BLaER1 (cell line): ENCODE data around the gene TMEM121B.

ENCODE experiments used
- H3K27ac ChIP-seq: shearing (Covaris generic); formaldehyde crosslinking; 2 replicates; pipeline ENCODE4 v1.8.1; 2022
- H3K27me3 ChIP-seq: shearing (Covaris generic); formaldehyde crosslinking; 2 replicates; pipeline ENCODE4 v1.8.1; 2022
- H3K36me3 ChIP-seq: shearing (Covaris generic); formaldehyde crosslinking; 2 replicates; pipeline ENCODE4 v1.8.1; 2022
- H3K4me1 ChIP-seq: shearing (Covaris generic); formaldehyde crosslinking; 2 replicates; pipeline ENCODE4 v1.8.1; 2022
- H3K4me2 ChIP-seq: shearing (Covaris generic); formaldehyde crosslinking; 2 replicates; pipeline ENCODE4 v1.8.1; 2022
- H3K4me3 ChIP-seq: shearing (Covaris generic); formaldehyde crosslinking; 2 replicates; pipeline ENCODE4 v1.8.1; 2022
- H3K9ac ChIP-seq: shearing (Covaris generic); formaldehyde crosslinking; 2 replicates; pipeline ENCODE4 v1.8.1; 2022
- H3K9me3 ChIP-seq: shearing (Covaris generic); formaldehyde crosslinking; 2 replicates; pipeline ENCODE4 v1.8.1; 2022
- H4K20me1 ChIP-seq: shearing (Covaris generic); formaldehyde crosslinking; 2 replicates; pipeline ENCODE4 v1.8.1; 2022
- Cebpa-rat ChIP-seq: shearing (Covaris generic); IDR thresholded peaks from 2 replicates; pipeline ENCODE4 v1.8.1; 2022

Gene TMEM121B

DNA sequence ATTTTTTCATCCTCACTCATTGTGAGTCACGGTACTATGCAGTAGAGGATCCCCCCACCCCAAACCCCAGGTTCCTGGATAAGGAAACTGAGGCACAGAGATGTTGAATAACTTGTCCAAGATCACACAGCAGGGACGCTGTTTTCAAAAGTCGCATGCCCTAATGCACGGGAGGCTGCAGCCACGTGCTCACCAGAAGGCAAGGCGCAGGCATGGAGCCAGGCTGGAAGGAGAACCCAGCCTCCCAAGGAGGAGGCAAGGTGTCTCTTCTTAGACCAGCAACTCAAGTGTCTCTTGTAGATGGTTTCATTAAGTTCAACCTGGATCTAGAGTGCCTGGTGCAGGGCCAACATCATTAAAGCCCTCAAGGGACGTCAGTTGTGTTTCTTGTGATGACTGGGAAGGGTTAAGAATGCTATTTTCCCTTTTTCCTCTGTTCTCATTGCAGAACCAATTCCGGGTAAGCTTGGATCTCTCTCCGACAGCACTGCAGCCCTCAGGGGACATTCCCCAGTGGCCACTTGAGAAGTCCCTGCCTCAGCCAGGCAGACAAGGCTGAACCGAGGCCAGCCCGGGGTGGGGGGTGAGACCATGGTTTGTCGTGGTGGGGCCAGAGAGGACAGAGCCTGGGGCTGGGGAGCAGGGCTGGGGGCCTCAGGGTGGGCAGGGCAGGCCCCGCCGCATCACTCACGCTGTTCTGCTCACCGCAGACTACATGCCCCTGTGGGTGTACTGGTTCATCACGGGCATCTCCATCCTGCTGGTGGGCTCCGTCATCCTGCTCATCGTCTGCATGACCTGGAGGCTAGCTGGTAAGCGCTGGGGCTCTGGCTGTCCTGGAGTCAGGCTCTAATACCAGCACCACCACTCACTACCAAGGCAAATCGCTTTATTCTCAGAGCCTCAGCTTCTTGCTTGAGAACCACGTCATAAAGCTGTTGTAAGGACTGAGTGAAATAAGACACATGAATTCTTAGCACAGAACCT, 15.7 kb downstream of the TMEM121B start:
- peak overlapping the region; percentile 69; the same call in 1 of the 2 replicates for H3K4me2 ChIP-seq
- H3K9ac ChIP-seq = no peak overlapping the region
- peaks cover 92% of the 10 kb centered on the region for H3K36me3 ChIP-seq

DNA sequence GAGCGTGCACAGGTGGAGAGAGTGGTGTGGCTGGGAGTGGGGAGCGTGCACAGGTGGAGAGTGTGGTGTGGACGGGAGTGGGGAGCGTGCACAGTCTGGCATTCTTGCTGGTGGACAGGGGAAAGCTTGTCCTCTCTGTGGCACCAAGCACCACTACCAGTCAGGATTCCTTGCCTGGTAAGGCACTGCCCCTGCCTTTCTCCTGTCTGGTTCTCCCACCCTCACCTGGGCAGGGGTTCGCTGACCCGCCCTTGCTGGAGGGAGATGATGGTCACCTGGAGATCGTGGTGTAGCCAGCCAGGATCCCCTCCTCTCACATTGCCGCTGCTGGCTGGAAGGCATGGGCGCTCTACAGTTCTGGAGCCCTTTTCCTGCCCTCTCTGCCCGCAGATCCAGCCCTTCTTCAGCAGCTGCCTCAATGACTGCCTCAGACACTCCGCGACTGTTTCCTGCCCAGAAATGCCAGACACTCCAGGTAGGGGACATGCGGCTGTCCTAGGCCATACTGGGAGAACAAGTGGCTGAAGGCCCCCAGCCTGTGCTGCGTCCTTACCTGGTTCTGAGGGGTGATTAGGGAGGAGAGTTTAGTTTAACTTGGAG, 16.7 kb downstream of the TMEM121B start:
- H3K9me3 ChIP-seq = no peaks in the 10 kb centered on the region
- H3K9ac ChIP-seq = no peak overlapping the region
- H3K4me1 ChIP-seq = peaks cover 28% of the 10 kb centered on the region
- H3K4me2 ChIP-seq = no peak overlapping the region
- peaks cover 92% of the 10 kb centered on the region for H3K36me3 ChIP-seq
- no peaks in the 10 kb centered on the region for H3K27me3 ChIP-seq
- H4K20me1 ChIP-seq = peaks cover 57% of the 10 kb centered on the region
- TF ChIP-seq Cebpa-rat = no peak
- H3K27ac ChIP-seq = no peak overlapping the region
- H3K4me3 ChIP-seq = no peak overlapping the region

More for the DNA sequence above, 15.7 kb downstream of the TMEM121B start:
- Histone ChIP-seq H3K27me3 (no peaks in the 10 kb centered on the region), H3K9me3 (no peaks in the 10 kb centered on the region), H3K4me3 (no peak overlapping the region), H3K4me1 (peaks cover 27% of the 10 kb centered on the region), H4K20me1 (peaks cover 65% of the 10 kb centered on the region), H3K27ac (peak overlapping the region; percentile 41; the same call in 1 of the 2 replicates)
- no peak for TF ChIP-seq Cebpa-rat

- Histone ChIP-seq H3K36me3 (peaks cover 89% of the 10 kb centered on the region), H3K4me1 (peaks cover 39% of the 10 kb centered on the region), H3K27me3 (no peaks in the 10 kb centered on the region), H3K9me3 (no peaks in the 10 kb centered on the region), H4K20me1 (peaks cover 59% of the 10 kb centered on the region), H3K9ac (no peak overlapping the region), H3K4me2 (no peak overlapping the region), H3K4me3 (no peak overlapping the region), H3K27ac (no peak overlapping the region)
- TF ChIP-seq Cebpa-rat = no peak
Observed at GRCh38 chr22:17103351-17103750, 17.8 kb downstream of the TMEM121B start.

GRCh38 chr22:17102297-17102667, 18.9 kb downstream of the TMEM121B start:
- Histone ChIP-seq H3K27me3 (no peaks in the 10 kb centered on the region), H3K4me2 (no peak overlapping the region), H3K9me3 (no peaks in the 10 kb centered on the region), H3K9ac (no peak overlapping the region), H3K36me3 (peaks cover 79% of the 10 kb centered on the region), H3K4me3 (no peak overlapping the region), H4K20me1 (peaks cover 61% of the 10 kb centered on the region), H3K4me1 (peaks cover 48% of the 10 kb centered on the region), H3K27ac (0 out of 2 replicates have a peak overlapping the region, but pooled peaks have one; percentile 13)
- no peak for TF ChIP-seq Cebpa-rat

- H3K27ac ChIP-seq = 0 out of 2 replicates have a peak overlapping the region, but pooled peaks have one; percentile 13
- no peak for TF ChIP-seq Cebpa-rat
- no peak overlapping the region for H3K4me2 ChIP-seq
- no peak overlapping the region for H3K9ac ChIP-seq
- H4K20me1 ChIP-seq = peaks cover 61% of the 10 kb centered on the region
- H3K36me3 ChIP-seq = peaks cover 75% of the 10 kb centered on the region
- no peaks in the 10 kb centered on the region for H3K9me3 ChIP-seq
- no peak overlapping the region for H3K4me3 ChIP-seq
- H3K27me3 ChIP-seq = no peaks in the 10 kb centered on the region
- H3K4me1 ChIP-seq = peaks cover 48% of the 10 kb centered on the region
Observed at GRCh38 chr22:17101475-17102296, 19.5 kb downstream of the TMEM121B start.

DNA sequence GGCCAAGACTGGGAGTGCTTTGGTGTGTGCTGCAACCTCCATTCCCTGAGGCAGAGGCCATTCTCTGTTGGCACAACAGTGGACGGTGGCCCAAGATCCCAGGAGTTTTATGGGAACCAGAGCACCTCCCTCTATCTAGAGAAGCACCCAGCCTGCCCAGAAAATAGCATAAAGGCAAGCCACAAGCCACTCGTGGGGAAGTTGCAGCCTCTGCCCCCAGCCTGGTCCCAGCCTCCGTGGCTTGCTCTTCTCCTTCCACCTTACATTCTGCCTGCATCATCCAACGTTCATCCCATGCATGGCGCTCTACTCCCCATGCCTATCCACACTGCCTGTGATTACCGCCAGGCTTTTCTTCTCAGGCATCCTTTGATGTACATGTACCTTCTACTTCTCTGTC, 20.5 kb downstream of the TMEM121B start:
- peaks cover 62% of the 10 kb centered on the region for H4K20me1 ChIP-seq
- no peak overlapping the region for H3K4me3 ChIP-seq
- no peak overlapping the region for H3K27ac ChIP-seq
- H3K9ac ChIP-seq = no peak overlapping the region
- H3K4me2 ChIP-seq = no peak overlapping the region
- H3K4me1 ChIP-seq = peaks cover 48% of the 10 kb centered on the region
- H3K36me3 ChIP-seq = peaks cover 68% of the 10 kb centered on the region
- H3K27me3 ChIP-seq = no peaks in the 10 kb centered on the region
- no peak for TF ChIP-seq Cebpa-rat
- H3K9me3 ChIP-seq = no peaks in the 10 kb centered on the region

- Histone ChIP-seq H3K36me3 (peaks cover 47% of the 10 kb centered on the region), H3K4me2 (peak overlapping the region; percentile 84), H4K20me1 (peaks cover 71% of the 10 kb centered on the region), H3K27ac (peak overlapping the region; percentile 66), H3K4me1 (peaks cover 56% of the 10 kb centered on the region), H3K4me3 (no peak overlapping the region), H3K9ac (peak overlapping the region; percentile 66; the same call in 1 of the 2 replicates), H3K27me3 (no peaks in the 10 kb centered on the region), H3K9me3 (no peaks in the 10 kb centered on the region)
- peak; percentile 81; the same call in 1 of the 2 replicates for TF ChIP-seq Cebpa-rat
Observed at GRCh38 chr22:17098379-17098819, 22.8 kb downstream of the TMEM121B start.

GRCh38 chr22:17097701-17098100, 23.5 kb downstream of the TMEM121B start:
- Histone ChIP-seq H3K4me1 (peaks cover 58% of the 10 kb centered on the region), H3K27me3 (no peaks in the 10 kb centered on the region), H3K4me2 (peak overlapping the region; percentile 84), H3K9me3 (no peaks in the 10 kb centered on the region), H3K27ac (peak overlapping the region; percentile 66), H3K4me3 (no peak overlapping the region), H4K20me1 (peaks cover 78% of the 10 kb centered on the region), H3K36me3 (peaks cover 40% of the 10 kb centered on the region), H3K9ac (peak overlapping the region; percentile 66)
- no peak for TF ChIP-seq Cebpa-rat

GRCh38 chr22:17097062-17097461, 24.1 kb downstream of the TMEM121B start:
- H3K9ac ChIP-seq = no peak overlapping the region; the same call in 1 of the 2 replicates
- peaks cover 64% of the 10 kb centered on the region for H3K4me1 ChIP-seq
- H3K4me2 ChIP-seq = peak overlapping the region; percentile 84
- H3K27me3 ChIP-seq = no peaks in the 10 kb centered on the region
- no peak overlapping the region for H3K4me3 ChIP-seq
- TF ChIP-seq Cebpa-rat = no peak
- H4K20me1 ChIP-seq = peaks cover 85% of the 10 kb centered on the region
- no peaks in the 10 kb centered on the region for H3K9me3 ChIP-seq
- H3K36me3 ChIP-seq = peaks cover 34% of the 10 kb centered on the region
- peak overlapping the region; percentile 66 for H3K27ac ChIP-seq
